OCI-LY1 (cell line): Measurements from ENCODE around the gene PHRF1.

Experiments
- H2AFZ ChIP-seq: fragments of 200-600 bp; sonication (generic), shearing (Covaris generic); 2 replicates; pipeline ENCODE4 v1.6.0; 2014; ENCODE audit warnings: antibody characterized with exemption, mild to moderate bottlenecking, low read length
- H3F3A ChIP-seq: fragments of 200-600 bp; sonication (generic), shearing (Covaris generic); 2 replicates; pipeline ENCODE4 v1.6.0; 2014; ENCODE audit warnings: mild to moderate bottlenecking, antibody characterized with exemption, low read length, moderate library complexity; ENCODE audit not compliant: insufficient read depth
- H3K27ac ChIP-seq: fragments of 200-600 bp; sonication (generic); 2 replicates; pipeline ENCODE4 v1.5.1; 2014; ENCODE audit warnings: low read length, mixed run types, mild to moderate bottlenecking, low read depth; ENCODE audit not compliant: poor library complexity, severe bottlenecking
- H3K27me3 ChIP-seq: fragments of 200-600 bp; sonication (generic); 2 replicates; pipeline ENCODE4 v1.6.0; 2014; ENCODE audit warnings: antibody characterized with exemption, mild to moderate bottlenecking, low read length, moderate library complexity; ENCODE audit not compliant: insufficient read depth
- H3K36me3 ChIP-seq: fragments of 200-600 bp; sonication (generic); 2 replicates; pipeline ENCODE4 v1.6.1; 2014; ENCODE audit warnings: mild to moderate bottlenecking, antibody characterized with exemption, low read length, moderate library complexity, mixed read lengths; ENCODE audit not compliant: insufficient read depth
- H3K4me1 ChIP-seq: fragments of 200-600 bp; sonication (generic); 2 replicates; pipeline ENCODE4 v1.5.1; 2014; ENCODE audit warnings: mild to moderate bottlenecking, low read length, moderate library complexity; ENCODE audit not compliant: insufficient read depth, severe bottlenecking
- H3K4me2 ChIP-seq: fragments of 200-600 bp; sonication (generic), shearing (Covaris generic); 2 replicates; pipeline ENCODE4 v1.6.1; 2014; ENCODE audit warnings: low read length
- H3K4me3 ChIP-seq: fragments of 200-600 bp; sonication (generic); 2 replicates; pipeline ENCODE4 v1.5.1; 2014; ENCODE audit warnings: low read length, low read depth, mild to moderate bottlenecking, mixed read lengths; ENCODE audit not compliant: poor library complexity, severe bottlenecking
- H3K79me2 ChIP-seq: fragments of 200-600 bp; shearing (Covaris generic); 2 replicates; pipeline ENCODE4 v1.6.1; 2016; ENCODE audit warnings: mixed run types, low read length, mixed read lengths; ENCODE audit not compliant: insufficient read depth
- H3K9ac ChIP-seq: fragments of 200-600 bp; sonication (generic), shearing (Covaris generic); 2 replicates; pipeline ENCODE4 v1.6.1; 2014; ENCODE audit warnings: mild to moderate bottlenecking, low read length, mixed read lengths
- H3K9me2 ChIP-seq: fragments of 200-600 bp; sonication (generic), shearing (Covaris generic); 2 replicates; pipeline ENCODE4 v1.6.1; 2014; ENCODE audit warnings: low read depth, mild to moderate bottlenecking, low read length, mixed read lengths
- H3K9me3 ChIP-seq: fragments of 200-600 bp; shearing (Covaris generic); 2 replicates; pipeline ENCODE4 v1.6.1; 2014; ENCODE audit warnings: low read length, mixed read lengths
- H4K20me1 ChIP-seq: fragments of 200-600 bp; sonication (generic), shearing (Covaris generic); 2 replicates; pipeline ENCODE4 v1.6.0; 2016; ENCODE audit warnings: mild to moderate bottlenecking, low read length; ENCODE audit not compliant: insufficient read depth
- CTCF ChIP-seq: fragments of 200-600 bp; sonication (generic), shearing (Covaris generic); IDR thresholded peaks from 2 replicates; pipeline ENCODE4 v1.5.1; 2017; ENCODE audit warnings: mild to moderate bottlenecking, antibody characterized with exemption, low read length, moderate library complexity, mixed read lengths
- EZH2 ChIP-seq: fragments of 200-600 bp; sonication (generic), shearing (Covaris generic); IDR thresholded peaks from 2 replicates; pipeline ENCODE4 v1.8.0; 2017; ENCODE audit warnings: borderline replicate concordance, mixed run types, mild to moderate bottlenecking, antibody characterized with exemption, low read length, moderate library complexity, mixed read lengths

The PHRF1 gene

GRCh38 chr11:558503-558902 lies 17.8 kb upstream of the PHRF1 start:
- no peaks in the 10 kb centered on the region for H3K79me2 ChIP-seq
- H3K4me1 ChIP-seq: peaks cover 34% of the 10 kb centered on the region
- peaks cover 7% of the 10 kb centered on the region for H3K27me3 ChIP-seq
- TF ChIP-seq EZH2 (no peak), CTCF (no peak)
- H3K9me2 ChIP-seq: no peaks in the 10 kb centered on the region
- H3F3A ChIP-seq: no peaks in the 10 kb centered on the region
- no peaks in the 10 kb centered on the region for H3K9me3 ChIP-seq
- no peak overlapping the region for H3K9ac ChIP-seq
- no peaks in the 10 kb centered on the region; the same call in 1 of the 2 replicates for H3K36me3 ChIP-seq
- H3K4me2 ChIP-seq: no peak overlapping the region
- H2AFZ ChIP-seq: no peak overlapping the region
- no peaks in the 10 kb centered on the region for H4K20me1 ChIP-seq
- H3K4me3 ChIP-seq: no peak overlapping the region
- no peak overlapping the region for H3K27ac ChIP-seq

- no peaks in the 10 kb centered on the region for H3K9me3 ChIP-seq
- peak overlapping the region; percentile 91 for H3K4me2 ChIP-seq
- H3K4me1 ChIP-seq: peaks cover 34% of the 10 kb centered on the region
- no peaks in the 10 kb centered on the region; the same call in 1 of the 2 replicates for H3K36me3 ChIP-seq
- H3K79me2 ChIP-seq: no peaks in the 10 kb centered on the region
- H3K27me3 ChIP-seq: peaks cover 7% of the 10 kb centered on the region
- no peak overlapping the region for H2AFZ ChIP-seq
- H3K27ac ChIP-seq: no peak overlapping the region
- H3K9ac ChIP-seq: no peak overlapping the region
- no peak for TF ChIP-seq EZH2
- peak; percentile 9; the same call in 1 of the 2 replicates for TF ChIP-seq CTCF
- H3K9me2 ChIP-seq: no peaks in the 10 kb centered on the region
- H3K4me3 ChIP-seq: no peak overlapping the region
- H4K20me1 ChIP-seq: no peaks in the 10 kb centered on the region
- H3F3A ChIP-seq: no peaks in the 10 kb centered on the region
These were observed 17.1 kb upstream of the PHRF1 start for GRCh38 chr11:559020-559620.

- Histone ChIP-seq H3K9me2 (no peaks in the 10 kb centered on the region), H3K27me3 (peaks cover 7% of the 10 kb centered on the region), H3K4me3 (peak overlapping the region; percentile 71), H3K79me2 (no peaks in the 10 kb centered on the region), H3K9me3 (no peaks in the 10 kb centered on the region), H3K4me1 (peaks cover 28% of the 10 kb centered on the region), H3K4me2 (peak overlapping the region; percentile 91), H4K20me1 (no peaks in the 10 kb centered on the region), H2AFZ (no peak overlapping the region), H3F3A (no peaks in the 10 kb centered on the region), H3K36me3 (no peaks in the 10 kb centered on the region; the same call in 1 of the 2 replicates), H3K27ac (no peak overlapping the region), H3K9ac (peak overlapping the region; percentile 77)
- TF ChIP-seq EZH2 (no peak), CTCF (no peak)
These were observed 16.5 kb upstream of the PHRF1 start for GRCh38 chr11:559712-560304.
